Ovary (tissue), 9 donors: ENCODE data around the gene SNAP23. TPM values are rescaled to one million over a fixed set of nuclear protein-coding genes. Genes with fewer than 3 reads are reported as not detected.

Experiments
- DNase-seq, 5 donors: peaks; one replicate each; pipeline ENCODE4 v3.0.0-alpha.2; 2019 to 2020
- H3K27ac ChIP-seq, 2 donors: fragments of 200-600 bp; one replicate each; pipeline versions ENCODE4 v1.5.1 to v1.8.0; 2019 to 2022
- H3K27me3 ChIP-seq: fragments of 200-600 bp; one replicate; pipeline ENCODE4 v1.8.0; 2022
- H3K36me3 ChIP-seq: fragments of 200-600 bp; sonication (generic); one replicate; pipeline ENCODE4 v1.5.1; 2019
- H3K4me1 ChIP-seq: one replicate; pipeline ENCODE4 v1.8.1; 2013; ENCODE audit warnings: mild to moderate bottlenecking, moderate library complexity; ENCODE audit not compliant: insufficient read depth
- H3K4me3 ChIP-seq: fragments of 200-600 bp; sonication (generic); one replicate; pipeline ENCODE4 v1.5.1; 2017
- H3K9me3 ChIP-seq, 2 donors: fragments of 200-600 bp in 1 of 2; sonication (generic) in 1 of 2; one replicate each; pipeline versions ENCODE4 v1.5.1 to v1.8.1; 2013 to 2019; ENCODE audit warnings: mild to moderate bottlenecking in 1 of 2, moderate library complexity in 1 of 2
- CTCF ChIP-seq, 3 donors: fragments of 450-650 bp in 2 of 3; fragments of 200-600 bp in 1 of 3; IDR thresholded peaks; one replicate each; pipeline versions ENCODE4 v1.5.1 to v1.8.0; 2016 to 2022; ENCODE audit warnings: antibody characterized with exemption in 3 of 3, mild to moderate bottlenecking in 1 of 3
- EP300 ChIP-seq: sonication (generic); formaldehyde crosslinking; IDR thresholded peaks from one replicate; pipeline ENCODE4 v1.6.1; 2017; ENCODE audit warnings: antibody characterized with exemption
- POLR2A ChIP-seq: fragments of 450-650 bp; IDR thresholded peaks from one replicate; pipeline ENCODE4 v1.6.1; 2017; ENCODE audit warnings: antibody characterized with exemption, mild to moderate bottlenecking, moderate library complexity
- WGBS, 3 donors: extraction: QIAGEN DNeasy Blood & Tissue Kit in 1 of 3; methylation state at CpG; one replicate each; pipeline versions ENCODE4 v1.1.5 to v1.1.7; 2013 to 2017; 5-methylcytosine and 5-hydroxymethylcytosine counted together
- intact Hi-C, 4 donors: fragments of 100-400 bp; cut with DNase I; formaldehyde crosslinking; loops; one replicate each; pipeline versions ENCODE4 v1.11.0 to v1.15.1; 2022 to 2023
- polyA plus RNA-seq, 2 donors: library from polyadenylated mRNA; stranded (reverse); fragments of 200-250 nt in 1 of 2; fragments of 350-450 nt in 1 of 2; fragmentation: Illumina TruSeq in 1 of 2; extraction: RNeasy Lipid Tissue Mini Kit (QIAGEN cat#74804) in 1 of 2; gene quantifications; one replicate each; pipeline ENCODE4 v1.2.3, GENCODE V29; 2013 to 2014
- total RNA-seq, 7 donors: library from RNA; depleted of rRNA in 2 of 7; stranded (reverse); fragments of >200 nt in 2 of 7; fragmentation: NEBNext Ultra II Directional in 3 of 7; extraction: Animal tissue kit (Norgen Biotek cat#: 25700) in 3 of 7; gene quantifications; one replicate each; pipeline versions ENCODE4 v1.1.0 to v1.2.4, GENCODE V29; 2016 to 2023
- donor health status: DM: no; HTN: no; CAD: no; lungs with moderate emphysema.
- donor health status: DM: no; HTN: no; CAD: no.
- donor health status: Bipolar disorder and iron deficiency.
- donor health status: DM: yes; HTN: yes; CAD: no.
- donor health status: DM: no; HTN: no; CAD: no.
- donor health status: DM: yes; HTN: yes; CAD: no.

The SNAP23 gene
- total and polyA plus RNA-seq, 9 donors: 37.9 to 93.0 (median 53.0) TPM

- Histone ChIP-seq H3K36me3 (no peaks in the 10 kb centered on the region), H3K27ac (peak overlapping the region; percentile 9 to 39), H3K4me3 (peak overlapping the region; percentile 11), H3K4me1 (peaks cover 8% of the 10 kb centered on the region), H3K27me3 (no peaks in the 10 kb centered on the region), H3K9me3 (no peaks in the 10 kb centered on the region)
- 3 to 22% (median 7%) methylated on average over 4 of the region's 4 CpGs for WGBS, 3 donors
- intact Hi-C loops: no loop called here
- DNase-seq: no peak
- TF ChIP-seq POLR2A: no peak
- no peak for TF ChIP-seq CTCF (IDR thresholded peaks at IDR 0.05)
- TF ChIP-seq EP300: no peak
Observed at GRCh38 chr15:42511007-42511391, 15.6 kb downstream of the SNAP23 start.

GRCh38 chr15:42523331-42523730 is 27.9 kb downstream of the SNAP23 start:
- Histone ChIP-seq H3K36me3 (no peaks in the 10 kb centered on the region), H3K27ac (no peak overlapping the region), H3K4me1 (no peaks in the 10 kb centered on the region), H3K4me3 (no peak overlapping the region), H3K27me3 (no peaks in the 10 kb centered on the region), H3K9me3 (no peaks in the 10 kb centered on the region)
- 74 to 96% (median 95%) methylated on average over 2 of the region's 2 CpGs for WGBS, 3 donors
- no peak for DNase-seq
- intact Hi-C loops: no loop called here
- TF ChIP-seq POLR2A: no peak
- no peak for TF ChIP-seq EP300
- no peak for TF ChIP-seq CTCF (IDR thresholded peaks at IDR 0.05)

GRCh38 chr15:42528970-42529369 is 33.5 kb downstream of the SNAP23 start:
- no peaks in the 10 kb centered on the region for H3K27me3 ChIP-seq
- H3K9me3 ChIP-seq: no peaks in the 10 kb centered on the region
- H3K36me3 ChIP-seq: no peaks in the 10 kb centered on the region
- H3K27ac ChIP-seq: no peak overlapping the region
- H3K4me3 ChIP-seq: no peak overlapping the region
- TF ChIP-seq POLR2A (no peak), CTCF (IDR thresholded peaks at IDR 0.05) (no peak), EP300 (no peak)
- intact Hi-C loops: no loop called here
- WGBS, 3 donors: 83 to 95% (median 91%) methylated on average over 3 of the region's 3 CpGs
- no peak for DNase-seq
- H3K4me1 ChIP-seq: no peaks in the 10 kb centered on the region

- H3K4me3 ChIP-seq: no peak overlapping the region
- H3K27ac ChIP-seq: no peak overlapping the region
- intact Hi-C loops: no loop called here
- H3K9me3 ChIP-seq: no peaks in the 10 kb centered on the region
- 82 to 90% (median 88%) methylated on average over 1 of the region's 1 CpG for WGBS, 3 donors
- no peak for DNase-seq
- no peaks in the 10 kb centered on the region for H3K27me3 ChIP-seq
- no peaks in the 10 kb centered on the region for H3K36me3 ChIP-seq
- no peak for TF ChIP-seq CTCF (IDR thresholded peaks at IDR 0.05)
- no peak for TF ChIP-seq EP300
- TF ChIP-seq POLR2A: no peak
- H3K4me1 ChIP-seq: no peaks in the 10 kb centered on the region
Observed at GRCh38 chr15:42533246-42533645, 37.8 kb downstream of the SNAP23 start.
